Measurements from ENCODE around the gene CNNM2.

Gene CNNM2

DNA sequence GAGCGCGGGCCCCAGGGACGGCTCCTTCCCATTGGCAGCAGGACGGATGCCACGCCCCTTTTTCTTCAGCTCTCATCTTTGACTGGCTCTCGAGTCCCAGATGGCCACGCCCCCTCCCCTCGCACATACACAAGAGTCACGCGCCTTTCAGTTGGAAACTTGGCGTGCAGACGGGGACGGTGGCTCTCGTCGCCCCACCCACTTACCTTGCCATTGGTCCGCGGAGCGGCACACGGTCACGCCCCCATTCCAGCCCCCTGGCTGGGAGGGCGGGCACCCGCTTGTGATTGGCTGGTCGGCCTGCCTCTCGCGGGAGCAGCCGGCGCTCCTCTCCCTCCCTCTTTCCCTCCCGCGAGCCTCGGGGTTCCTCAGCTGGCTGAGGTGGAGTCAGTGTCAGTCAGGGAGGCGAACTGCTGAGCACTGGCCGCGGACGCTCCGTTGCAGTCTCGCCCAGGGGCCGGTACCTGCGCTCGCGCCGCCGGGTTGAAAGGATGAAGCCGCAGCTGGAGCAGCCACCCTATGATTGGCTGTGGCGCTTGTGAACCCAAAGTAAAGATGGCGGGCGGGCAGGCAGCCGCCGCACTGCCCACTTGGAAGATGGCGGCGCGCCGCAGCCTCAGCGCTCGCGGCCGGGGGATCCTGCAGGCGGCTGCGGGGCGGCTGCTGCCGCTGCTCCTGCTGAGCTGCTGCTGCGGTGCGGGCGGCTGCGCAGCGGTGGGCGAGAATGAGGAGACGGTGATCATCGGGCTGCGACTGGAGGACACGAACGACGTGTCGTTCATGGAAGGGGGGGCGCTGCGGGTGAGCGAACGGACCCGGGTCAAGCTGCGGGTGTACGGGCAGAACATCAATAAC is at the start of gene CNNM2:
TSS of gene CNNM2 (plus strand) at position 333 of the 855 bp plus-strand sequence. CDS start at position 520, 187 bp downstream.
- Histone ChIP-seq H3K9me3 (no peaks in the 10 kb centered on the region), H3K4me1 (ENCODE audit: control insufficient read depth in 1 of 2, insufficient read depth in 1 of 2, low read depth in 1 of 2, low read length in 1 of 2) (peaks cover 35 to 37% of the 10 kb centered on the region in 2 experiments), H3K27ac (peak within 1 kb of the TSS; percentile 82), H3K27me3 (peaks cover 49% of the 10 kb centered on the region), H3K4me3 (ENCODE audit: low read depth in 1 of 2, low read length in 1 of 2) (peak within 1 kb of the TSS; percentile 82 to 98), H3K36me3 (no peaks in the 10 kb centered on the region)
- TF ChIP-seq, protein P1, sequence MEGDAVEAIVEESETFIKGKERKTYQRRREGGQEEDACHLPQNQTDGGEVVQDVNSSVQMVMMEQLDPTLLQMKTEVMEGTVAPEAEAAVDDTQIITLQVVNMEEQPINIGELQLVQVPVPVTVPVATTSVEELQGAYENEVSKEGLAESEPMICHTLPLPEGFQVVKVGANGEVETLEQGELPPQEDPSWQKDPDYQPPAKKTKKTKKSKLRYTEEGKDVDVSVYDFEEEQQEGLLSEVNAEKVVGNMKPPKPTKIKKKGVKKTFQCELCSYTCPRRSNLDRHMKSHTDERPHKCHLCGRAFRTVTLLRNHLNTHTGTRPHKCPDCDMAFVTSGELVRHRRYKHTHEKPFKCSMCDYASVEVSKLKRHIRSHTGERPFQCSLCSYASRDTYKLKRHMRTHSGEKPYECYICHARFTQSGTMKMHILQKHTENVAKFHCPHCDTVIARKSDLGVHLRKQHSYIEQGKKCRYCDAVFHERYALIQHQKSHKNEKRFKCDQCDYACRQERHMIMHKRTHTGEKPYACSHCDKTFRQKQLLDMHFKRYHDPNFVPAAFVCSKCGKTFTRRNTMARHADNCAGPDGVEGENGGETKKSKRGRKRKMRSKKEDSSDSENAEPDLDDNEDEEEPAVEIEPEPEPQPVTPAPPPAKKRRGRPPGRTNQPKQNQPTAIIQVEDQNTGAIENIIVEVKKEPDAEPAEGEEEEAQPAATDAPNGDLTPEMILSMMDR (IDR thresholded peaks at IDR 0.05), result peak; percentile 7

DNA sequence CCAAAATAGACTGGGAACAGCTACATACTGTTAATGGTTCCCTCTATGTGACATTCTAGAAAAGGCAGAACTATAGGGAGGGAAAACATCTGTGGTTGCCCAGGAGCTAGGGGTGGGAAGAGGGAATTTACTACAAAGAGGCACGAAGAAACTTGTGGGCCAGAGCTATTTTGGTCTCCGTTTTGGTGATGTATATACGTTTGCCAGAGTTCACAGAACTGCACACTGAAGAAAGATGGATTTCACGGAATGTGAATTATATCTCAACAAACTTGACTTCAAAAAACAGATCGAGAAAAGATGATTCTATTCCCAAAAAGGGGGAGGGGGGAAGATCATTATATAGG is 49.2 kb upstream of the CNNM2 start:
- TF ChIP-seq, protein P1 (IDR thresholded peaks at IDR 0.05), result no peak
- peaks cover 62% of the 10 kb centered on the region for H3K27me3 ChIP-seq
- H3K27ac ChIP-seq, result no peak overlapping the region

DNA sequence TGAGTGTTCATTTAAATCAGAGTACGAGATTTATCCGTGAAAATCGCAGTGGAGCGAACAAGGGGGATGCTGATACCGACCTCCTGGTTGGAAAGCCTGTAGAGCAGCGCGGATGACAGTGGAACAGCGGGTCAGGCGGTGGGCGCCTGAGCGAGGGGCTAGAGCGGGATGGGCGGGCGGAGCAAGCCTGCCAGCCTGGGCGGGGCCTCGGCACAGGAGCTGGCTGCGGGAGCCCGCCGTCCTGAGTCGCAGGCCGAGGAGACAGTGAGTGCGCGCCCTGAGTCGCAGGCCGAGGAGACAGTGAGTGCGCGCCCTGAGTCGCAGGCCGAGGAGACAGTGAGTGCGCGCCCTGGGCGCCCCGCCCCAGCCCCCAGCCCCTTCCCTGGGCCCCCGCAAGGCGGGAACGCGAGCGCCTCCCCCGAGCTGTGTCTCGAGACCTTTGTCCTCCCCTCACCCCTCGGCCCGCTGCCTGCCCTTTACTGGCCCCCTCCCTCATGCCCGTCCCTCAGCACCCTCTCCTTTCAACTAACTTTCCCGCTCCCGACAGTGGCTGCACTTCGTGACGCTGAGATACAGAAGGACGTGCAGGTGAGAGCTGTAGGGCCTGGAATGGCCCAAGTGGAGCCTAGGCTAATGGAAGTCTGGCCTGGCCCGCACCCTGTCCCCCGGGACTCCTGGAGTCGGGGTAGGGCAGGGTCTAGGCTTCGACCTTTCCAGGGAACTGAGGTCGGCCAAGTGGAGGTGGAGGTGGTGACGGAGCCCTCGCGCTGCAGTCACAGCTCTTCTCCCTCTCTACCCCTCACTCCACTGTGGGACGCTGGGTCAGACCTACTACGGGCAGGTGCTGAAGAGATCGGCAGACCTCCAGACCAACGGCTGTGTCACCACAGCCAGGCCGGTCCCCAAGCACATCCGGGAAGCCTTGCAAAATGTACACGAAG is 48.6 kb upstream of the CNNM2 start, which contains the start of gene AS3MT:
TSS of gene AS3MT (plus strand) at position 213 of the 941 bp plus-strand sequence. CDS start at position 336, 123 bp downstream.
- no peak within 1 kb of the TSS for H3K4me3 ChIP-seq (ENCODE audit: low read depth in 1 of 2, low read length in 1 of 2)
- no peaks in the 10 kb centered on the region for H3K36me3 ChIP-seq
- peaks cover 68% of the 10 kb centered on the region for H3K27me3 ChIP-seq
- TF ChIP-seq, protein P1 (IDR thresholded peaks at IDR 0.05), result no peak
- H3K27ac ChIP-seq, result no peak within 1 kb of the TSS
- peaks cover 0 to 6% of the 10 kb centered on the region in 2 experiments for H3K4me1 ChIP-seq (ENCODE audit: control insufficient read depth in 1 of 2, insufficient read depth in 1 of 2, low read depth in 1 of 2, low read length in 1 of 2)
- no peaks in the 10 kb centered on the region for H3K9me3 ChIP-seq

More for the DNA sequence above, 49.2 kb upstream of the CNNM2 start:
- Histone ChIP-seq H3K36me3 (no peaks in the 10 kb centered on the region), H3K4me3 (ENCODE audit: low read depth in 1 of 2, low read length in 1 of 2) (no peak overlapping the region), H3K9me3 (no peaks in the 10 kb centered on the region), H3K4me1 (ENCODE audit: control insufficient read depth in 1 of 2, insufficient read depth in 1 of 2, low read depth in 1 of 2, low read length in 1 of 2) (peaks cover 0 to 6% of the 10 kb centered on the region in 2 experiments)

DNA sequence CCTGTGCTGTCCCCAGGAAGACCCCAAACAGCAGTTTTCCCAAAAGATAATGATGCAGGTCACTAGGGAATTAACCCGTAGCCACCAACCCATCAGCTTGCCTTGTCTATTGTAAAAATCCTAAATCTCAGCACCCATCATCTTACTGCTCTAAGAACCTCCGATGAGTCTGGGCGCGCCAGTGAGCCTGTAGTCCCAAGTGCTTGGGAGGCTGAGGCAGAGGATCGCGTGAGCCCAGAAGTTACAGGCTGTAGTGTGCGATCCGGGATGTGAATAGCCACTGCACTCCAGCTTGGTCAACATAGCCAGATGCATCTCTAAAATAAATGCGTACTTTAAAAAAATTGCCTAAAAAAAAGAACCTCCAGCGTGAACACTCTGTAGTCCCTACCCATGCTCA is 47.9 kb upstream of the CNNM2 start:
- TF ChIP-seq, protein P1 (IDR thresholded peaks at IDR 0.05), result no peak
- Histone ChIP-seq H3K36me3 (no peaks in the 10 kb centered on the region), H3K27me3 (peaks cover 73% of the 10 kb centered on the region), H3K27ac (no peak overlapping the region), H3K4me3 (ENCODE audit: low read depth in 1 of 2, low read length in 1 of 2) (no peak overlapping the region), H3K9me3 (no peaks in the 10 kb centered on the region), H3K4me1 (ENCODE audit: control insufficient read depth in 1 of 2, insufficient read depth in 1 of 2, low read depth in 1 of 2, low read length in 1 of 2) (peaks cover 0 to 6% of the 10 kb centered on the region in 2 experiments)

DNA sequence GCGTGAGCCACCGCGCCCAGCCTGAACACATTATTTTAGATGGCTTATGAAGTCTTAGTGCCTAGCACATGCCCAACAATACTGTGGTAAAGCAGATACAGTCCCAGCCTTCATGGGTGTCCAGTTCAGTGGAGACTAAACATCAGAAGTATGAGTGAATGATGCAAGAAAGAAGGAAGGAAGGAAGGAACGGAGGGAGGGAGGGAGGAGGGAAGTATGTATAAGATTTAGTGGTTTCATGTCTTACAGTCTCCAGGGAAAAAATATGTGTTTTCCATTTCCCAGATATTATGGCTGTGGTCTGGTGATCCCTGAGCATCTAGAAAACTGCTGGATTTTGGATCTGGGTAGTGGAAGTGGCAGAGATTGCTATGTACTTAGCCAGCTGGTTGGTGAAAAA is 45.9 kb upstream of the CNNM2 start:
- Histone ChIP-seq H3K36me3 (no peaks in the 10 kb centered on the region), H3K4me3 (ENCODE audit: low read depth in 1 of 2, low read length in 1 of 2) (no peak overlapping the region), H3K27ac (no peak overlapping the region), H3K4me1 (ENCODE audit: control insufficient read depth in 1 of 2, insufficient read depth in 1 of 2, low read depth in 1 of 2, low read length in 1 of 2) (peaks cover 0 to 6% of the 10 kb centered on the region in 2 experiments), H3K27me3 (peaks cover 73% of the 10 kb centered on the region), H3K9me3 (no peaks in the 10 kb centered on the region)
- TF ChIP-seq, protein P1 (IDR thresholded peaks at IDR 0.05), result no peak

Measured in neutrophil (primary cell).